Motor neuron (in vitro differentiated cells): ENCODE measurements around the gene SLC6A9. TPM values are rescaled to one million over a fixed set of nuclear protein-coding genes. Genes with fewer than 3 reads are reported as not detected.
A peak's percentile ranks its signal among the peaks of the same experiment; 100 is the strongest.

ENCODE experiments used
- ATAC-seq, 8 experiments: fragments of 200-7000 bp; cut with Tn5 transposase; replicated peaks in 6 of 8; 2 replicates each; pipeline ENCODE4 v1.8.0; 2021; ENCODE audit warnings: mild to moderate bottlenecking in 8 of 8, moderate library complexity in 8 of 8
- H3K27ac ChIP-seq, 2 donors: fragments of 250-450 bp; sonication (Bioruptor Pico); 2 replicates each; pipeline ENCODE4 v1.9.0; 2021; ENCODE audit warnings: antibody characterized with exemption in 2 of 2, mild to moderate bottlenecking in 2 of 2, moderate library complexity in 1 of 2
- H3K4me1 ChIP-seq, 2 donors: fragments of 250-450 bp; sonication (Bioruptor Pico); replicated peaks in 1 of 2; 2 replicates each; pipeline ENCODE4 v1.6.1; 2021; ENCODE audit warnings: antibody characterized with exemption in 2 of 2, mild to moderate bottlenecking in 2 of 2, moderate library complexity in 1 of 2
- H3K4me3 ChIP-seq, 5 donors: fragments of 250-450 bp; sonication (Bioruptor Pico); 2 replicates each; pipeline ENCODE4 v1.9.0; 2021; ENCODE audit warnings: antibody characterized with exemption in 5 of 5, mild to moderate bottlenecking in 5 of 5, moderate library complexity in 4 of 5
- WGBS, 10 experiments: fragments of 450-650 bp; shearing (Covaris generic); methylation state at CpG; one replicate each; pipeline ENCODE4 v1.0.0; 2022; 5-methylcytosine and 5-hydroxymethylcytosine counted together
- in situ Hi-C, 9 experiments: fragments of 400-800 bp; cut with MboI; loops; one replicate each; pipeline ENCODE4 v1.15.0; 2021; ENCODE audit warnings: low sequenced_read_pairs in 9 of 9, low pct_unique_long_range_greater_than_20kb in 2 of 9; ENCODE audit not compliant: unreplicated experiment in 9 of 9
- total RNA-seq, 8 experiments: library from RNA; unstranded; fragments of 300-600 nt; gene quantifications; 2 replicates each; pipeline versions ENCODE4 v1.2.3 to v1.2.4, GENCODE V29; 2022

The SLC6A9 gene
- total RNA-seq, 8 experiments from 2014 or later, result 5.2 to 31.6 (median 14.1) TPM

- H3K4me3 ChIP-seq, result no peak overlapping the region
- ATAC-seq, result no peak
- H3K4me1 ChIP-seq, result peaks cover 8 to 9% of the 10 kb centered on the region in 2 donors
- WGBS, 10 experiments, result 60 to 100% (median 89%) methylated on average over 1 to 8 of the region's 10 CpGs; no CpG with 5 or more reads in 4 of the 10 experiments
- in situ Hi-C loops, result loop anchor here in 3 of 9 experiments (25.0 kb wide), 1 partner anchor 641 kb away; the partner anchor contains the start of genes ARMH1 (in 3 of the 3) and TMEM53 (in 3 of the 3)
- no peak overlapping the region for H3K27ac ChIP-seq
Measured at GRCh38 chr1:44021581-44022321, 9.5 kb downstream of the SLC6A9 start.

GRCh38 chr1:44021156-44021555 lies 10.1 kb downstream of the SLC6A9 start:
- Histone ChIP-seq H3K27ac (no peak overlapping the region), H3K4me1 (peaks cover 14 to 15% of the 10 kb centered on the region in 2 donors), H3K4me3 (no peak overlapping the region)
- WGBS, 10 experiments, result 67 to 92% (median 81%) methylated on average over 1 to 5 of the region's 8 CpGs; no CpG with 5 or more reads in 6 of the 10 experiments
- ATAC-seq, result no peak
- in situ Hi-C loops, result loop anchor here in 3 of 9 experiments (25.0 kb wide), 1 partner anchor 641 kb away; the partner anchor contains the start of genes ARMH1 (in 3 of the 3) and TMEM53 (in 3 of the 3)

- in situ Hi-C loops, result loop anchor here in 3 of 9 experiments (25.0 kb wide), 1 partner anchor 642 kb away; the partner anchor contains the start of genes ARMH1 (in 3 of the 3) and TMEM53 (in 3 of the 3)
- WGBS, 10 experiments, result 56 to 94% (median 90%) methylated on average over 1 to 6 of the region's 6 CpGs; no CpG with 5 or more reads in 4 of the 10 experiments
- H3K4me3 ChIP-seq, result no peak overlapping the region
- H3K27ac ChIP-seq, result no peak overlapping the region
- no peak for ATAC-seq
- H3K4me1 ChIP-seq, result peaks cover 21 to 22% of the 10 kb centered on the region in 2 donors
Measured at GRCh38 chr1:44020464-44020863, 10.8 kb downstream of the SLC6A9 start.

- WGBS, 10 experiments, result 56 to 100% (median 88%) methylated on average over 2 to 8 of the region's 13 CpGs; no CpG with 5 or more reads in 4 of the 10 experiments
- H3K27ac ChIP-seq, result no peak overlapping the region
Measured at GRCh38 chr1:44019466-44019948, 11.8 kb downstream of the SLC6A9 start.

GRCh38 chr1:44016890-44017400 lies 14.3 kb downstream of the SLC6A9 start:
- H3K4me3 ChIP-seq, result no peak overlapping the region
- peak in 5 of 8 experiments; percentile 20 to 70 (median 57) for ATAC-seq
- peak overlapping the region in 1 of 2 donors; percentile 15 for H3K27ac ChIP-seq
- peaks cover 24 to 31% of the 10 kb centered on the region in 2 donors for H3K4me1 ChIP-seq
- in situ Hi-C loops, result loop anchor here in 3 of 9 experiments (25.0 kb wide), 1 partner anchor 645 kb away; the partner anchor contains the start of genes ARMH1 (in 3 of the 3) and TMEM53 (in 3 of the 3)
- WGBS, 10 experiments, result 60% methylated on average over 1 of the region's 20 CpGs; no CpG with 5 or more reads in 9 of the 10 experiments

More at GRCh38 chr1:44019466-44019948, 11.8 kb downstream of the SLC6A9 start:
- ATAC-seq, result no peak
- in situ Hi-C loops, result loop anchor here in 3 of 9 experiments (25.0 kb wide), 1 partner anchor 643 kb away; the partner anchor contains the start of genes ARMH1 (in 3 of the 3) and TMEM53 (in 3 of the 3)
- peaks cover 24% of the 10 kb centered on the region in 2 donors for H3K4me1 ChIP-seq
- H3K4me3 ChIP-seq, result no peak overlapping the region

- H3K4me1 ChIP-seq, result peaks cover 24 to 31% of the 10 kb centered on the region in 2 donors
- peak in 5 of 8 experiments; percentile 43 to 86 (median 68) for ATAC-seq
- in situ Hi-C loops, result loop anchor here in 3 of 9 experiments (25.0 kb wide), 1 partner anchor 646 kb away; the partner anchor contains the start of genes ARMH1 (in 3 of the 3) and TMEM53 (in 3 of the 3)
Measured at GRCh38 chr1:44016041-44016889, 15.0 kb downstream of the SLC6A9 start.

GRCh38 chr1:44015206-44015605 lies 16.1 kb downstream of the SLC6A9 start:
- no peak overlapping the region for H3K4me3 ChIP-seq
- in situ Hi-C loops, result loop anchor here in 3 of 9 experiments (25.0 kb wide), 1 partner anchor 647 kb away; the partner anchor contains the start of genes ARMH1 (in 3 of the 3) and TMEM53 (in 3 of the 3)
- ATAC-seq, result peak in 2 of 8 experiments; percentile 80 to 87
- H3K27ac ChIP-seq, result no peak overlapping the region
- WGBS, 10 experiments, result 0 to 100% (median 70%) methylated on average over 1 to 3 of the region's 3 CpGs; no CpG with 5 or more reads in 1 of the 10 experiments
- peaks cover 24 to 31% of the 10 kb centered on the region in 2 donors for H3K4me1 ChIP-seq

More at GRCh38 chr1:44016041-44016889, 15.0 kb downstream of the SLC6A9 start:
- 73 to 88% (median 77%) methylated on average over 3 to 12 of the region's 20 CpGs; no CpG with 5 or more reads in 6 of the 10 experiments for WGBS, 10 experiments
- Histone ChIP-seq H3K27ac (no peak overlapping the region), H3K4me3 (no peak overlapping the region)

GRCh38 chr1:44014365-44015104 lies 16.7 kb downstream of the SLC6A9 start:
- peak in 2 of 8 experiments; percentile 63 to 64 for ATAC-seq
- WGBS, 10 experiments, result 29 to 100% (median 79%) methylated on average over 1 to 7 of the region's 8 CpGs; no CpG with 5 or more reads in 2 of the 10 experiments
- Histone ChIP-seq H3K4me3 (no peak overlapping the region), H3K27ac (no peak overlapping the region), H3K4me1 (peaks cover 24 to 31% of the 10 kb centered on the region in 2 donors)
- in situ Hi-C loops, result loop anchor here in 3 of 9 experiments (25.0 kb wide), 1 partner anchor 648 kb away; the partner anchor contains the start of genes ARMH1 (in 3 of the 3) and TMEM53 (in 3 of the 3)

GRCh38 chr1:44013949-44014348 lies 17.3 kb downstream of the SLC6A9 start:
- Histone ChIP-seq H3K27ac (no peak overlapping the region), H3K4me1 (peaks cover 24 to 31% of the 10 kb centered on the region in 2 donors), H3K4me3 (no peak overlapping the region)
- in situ Hi-C loops, result loop anchor here in 3 of 9 experiments (25.0 kb wide), 1 partner anchor 648 kb away; the partner anchor contains the start of genes ARMH1 (in 3 of the 3) and TMEM53 (in 3 of the 3)
- ATAC-seq, result no peak
- 40 to 100% (median 76%) methylated on average over 1 to 5 of the region's 5 CpGs; no CpG with 5 or more reads in 3 of the 10 experiments for whole genome bisulfite sequencing, 10 experiments

GRCh38 chr1:44012941-44013609 lies 18.2 kb downstream of the SLC6A9 start:
- 57 to 100% (median 63%) methylated on average over 1 to 11 of the region's 13 CpGs; no CpG with 5 or more reads in 5 of the 10 experiments for WGBS, 10 experiments
- in situ Hi-C loops, result loop anchor here in 3 of 9 experiments (25.0 kb wide), 1 partner anchor 649 kb away; the partner anchor contains the start of genes ARMH1 (in 3 of the 3) and TMEM53 (in 3 of the 3)
- no peak overlapping the region for H3K4me3 ChIP-seq

More at GRCh38 chr1:44012941-44013609, 18.2 kb downstream of the SLC6A9 start:
- peaks cover 24 to 31% of the 10 kb centered on the region in 2 donors for H3K4me1 ChIP-seq
- H3K27ac ChIP-seq, result no peak overlapping the region
- ATAC-seq, result peak in 2 of 8 experiments; percentile 26 to 30
